Measurements from ENCODE around the gene GPRC5B. TPM values are rescaled to one million over a fixed set of nuclear protein-coding genes. Genes with fewer than 3 reads are reported as not detected.

Gene GPRC5B
- total RNA-seq, 3 donors from 2014 or later, result 16.3 to 26.6 (median 20.3) TPM

DNA sequence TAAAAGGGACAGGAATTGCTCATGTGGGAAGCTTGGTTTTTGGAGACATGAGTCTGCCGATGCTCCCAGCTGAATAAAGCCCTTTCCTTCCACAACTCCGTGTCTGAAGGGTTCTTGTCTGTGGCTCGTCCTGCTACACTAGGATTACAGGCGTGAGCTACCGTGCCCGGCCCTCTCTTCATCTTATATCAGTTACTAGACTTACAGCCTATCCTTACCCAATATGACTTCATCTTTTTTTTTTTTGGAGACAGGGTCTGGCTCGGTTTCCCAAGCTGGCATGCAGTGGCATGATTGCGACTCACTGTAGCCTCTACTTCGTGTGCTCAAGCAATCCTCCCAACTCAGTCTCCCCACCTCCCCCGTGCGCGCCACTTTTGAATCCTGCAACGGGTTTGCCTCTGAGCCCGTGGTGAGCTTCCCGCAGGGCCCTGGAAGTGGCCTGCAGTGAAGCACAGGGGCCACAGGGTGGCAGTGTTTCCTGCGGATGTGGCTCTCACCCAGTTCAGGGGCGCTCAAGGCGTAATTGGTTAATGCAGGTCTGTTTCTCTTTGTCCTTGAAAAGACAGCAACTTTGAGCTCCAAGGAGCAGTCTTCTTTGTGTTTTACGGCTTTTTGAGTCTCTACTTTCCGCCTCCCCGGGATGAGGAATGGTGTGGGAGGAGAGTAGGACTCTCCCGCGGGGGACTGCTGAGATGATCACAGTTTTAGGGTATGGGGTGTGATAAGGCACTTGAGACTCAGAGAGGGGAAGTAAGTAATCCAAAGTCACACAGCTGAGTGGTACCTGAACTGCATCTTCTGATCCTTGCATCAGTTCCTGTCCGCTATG is 22.7 kb upstream of the GPRC5B start:
- TF ChIP-seq, protein P1, sequence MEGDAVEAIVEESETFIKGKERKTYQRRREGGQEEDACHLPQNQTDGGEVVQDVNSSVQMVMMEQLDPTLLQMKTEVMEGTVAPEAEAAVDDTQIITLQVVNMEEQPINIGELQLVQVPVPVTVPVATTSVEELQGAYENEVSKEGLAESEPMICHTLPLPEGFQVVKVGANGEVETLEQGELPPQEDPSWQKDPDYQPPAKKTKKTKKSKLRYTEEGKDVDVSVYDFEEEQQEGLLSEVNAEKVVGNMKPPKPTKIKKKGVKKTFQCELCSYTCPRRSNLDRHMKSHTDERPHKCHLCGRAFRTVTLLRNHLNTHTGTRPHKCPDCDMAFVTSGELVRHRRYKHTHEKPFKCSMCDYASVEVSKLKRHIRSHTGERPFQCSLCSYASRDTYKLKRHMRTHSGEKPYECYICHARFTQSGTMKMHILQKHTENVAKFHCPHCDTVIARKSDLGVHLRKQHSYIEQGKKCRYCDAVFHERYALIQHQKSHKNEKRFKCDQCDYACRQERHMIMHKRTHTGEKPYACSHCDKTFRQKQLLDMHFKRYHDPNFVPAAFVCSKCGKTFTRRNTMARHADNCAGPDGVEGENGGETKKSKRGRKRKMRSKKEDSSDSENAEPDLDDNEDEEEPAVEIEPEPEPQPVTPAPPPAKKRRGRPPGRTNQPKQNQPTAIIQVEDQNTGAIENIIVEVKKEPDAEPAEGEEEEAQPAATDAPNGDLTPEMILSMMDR (IDR thresholded peaks at IDR 0.05), result peak; percentile 37 to 90 (median 83)
- no peak for TF ChIP-seq POLR2AphosphoS5 (IDR thresholded peaks at IDR 0.05)
- no peak for TF ChIP-seq POLR2A (IDR thresholded peaks at IDR 0.05)
- Histone ChIP-seq H3K27ac (no peak overlapping the region), H3K4me1 (no peaks in the 10 kb centered on the region), H3K27me3 (no peaks in the 10 kb centered on the region), H3K4me3 (peak overlapping the region in 1 of 3 donors; percentile 31), H3K9me3 (no peaks in the 10 kb centered on the region), H3K36me3 (no peaks in the 10 kb centered on the region)
- DNase-seq (ENCODE audit: low spot score in 2 of 2), result peak in 1 of 2 donors; percentile 29
- intact Hi-C loops (cut with DNase I; ENCODE audit: low total_unique reads), result no loop called here

DNA sequence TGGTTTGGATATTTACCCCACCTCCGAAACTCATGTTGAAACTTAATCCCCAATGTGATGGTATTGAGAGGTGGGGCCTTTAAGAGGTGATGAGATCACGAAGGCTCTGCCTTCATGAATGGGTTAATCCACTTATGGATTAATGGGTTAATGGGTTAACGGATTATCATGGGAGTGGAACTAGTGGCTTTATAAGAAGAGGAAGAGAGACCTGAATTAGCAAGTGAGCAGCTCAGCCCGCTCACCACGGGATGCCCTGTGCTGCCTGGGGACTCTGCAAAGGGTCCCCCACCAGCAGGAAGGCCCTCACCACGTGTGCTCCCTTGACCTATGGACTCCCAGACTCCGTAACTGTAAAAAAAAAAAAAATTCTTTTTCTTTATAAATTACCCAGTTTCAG is 16.5 kb upstream of the GPRC5B start:
- H3K27ac ChIP-seq, result no peak overlapping the region
- no peaks in the 10 kb centered on the region for H3K4me1 ChIP-seq
- no peaks in the 10 kb centered on the region for H3K36me3 ChIP-seq
- H3K9me3 ChIP-seq, result no peaks in the 10 kb centered on the region
- DNase-seq (ENCODE audit: low spot score in 2 of 2), result no peak
- no peak overlapping the region for H3K4me3 ChIP-seq
- no peak for TF ChIP-seq POLR2A (IDR thresholded peaks at IDR 0.05)
- TF ChIP-seq POLR2AphosphoS5 (IDR thresholded peaks at IDR 0.05), result no peak
- TF ChIP-seq, protein P1 (IDR thresholded peaks at IDR 0.05), result no peak
- intact Hi-C loops (cut with DNase I; ENCODE audit: low total_unique reads), result no loop called here
- no peaks in the 10 kb centered on the region for H3K27me3 ChIP-seq

DNA sequence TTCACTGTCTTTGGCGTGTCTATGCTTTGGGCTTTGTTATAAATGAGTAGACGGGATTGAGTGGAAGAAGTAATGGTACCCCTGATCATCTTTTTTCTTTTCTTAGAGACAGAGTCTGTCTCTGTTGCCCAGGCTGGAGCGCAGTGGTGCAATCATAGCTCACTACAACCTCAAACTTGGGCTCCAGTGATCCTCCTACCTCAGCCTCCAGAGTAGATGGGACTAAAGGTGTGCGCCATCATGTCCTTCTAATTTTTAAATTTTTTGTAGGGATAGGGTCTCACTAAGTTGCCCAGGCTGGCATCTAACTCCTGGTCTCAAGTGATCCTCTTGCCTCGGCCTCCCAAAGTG is 14.9 kb upstream of the GPRC5B start:
- TF ChIP-seq POLR2A (IDR thresholded peaks at IDR 0.05), result no peak
- TF ChIP-seq POLR2AphosphoS5 (IDR thresholded peaks at IDR 0.05), result no peak
- Histone ChIP-seq H3K4me1 (no peaks in the 10 kb centered on the region), H3K9me3 (no peaks in the 10 kb centered on the region), H3K4me3 (no peak overlapping the region), H3K27me3 (no peaks in the 10 kb centered on the region), H3K36me3 (no peaks in the 10 kb centered on the region), H3K27ac (no peak overlapping the region)
- intact Hi-C loops (cut with DNase I; ENCODE audit: low total_unique reads), result no loop called here
- DNase-seq (ENCODE audit: low spot score in 2 of 2), result no peak

DNA sequence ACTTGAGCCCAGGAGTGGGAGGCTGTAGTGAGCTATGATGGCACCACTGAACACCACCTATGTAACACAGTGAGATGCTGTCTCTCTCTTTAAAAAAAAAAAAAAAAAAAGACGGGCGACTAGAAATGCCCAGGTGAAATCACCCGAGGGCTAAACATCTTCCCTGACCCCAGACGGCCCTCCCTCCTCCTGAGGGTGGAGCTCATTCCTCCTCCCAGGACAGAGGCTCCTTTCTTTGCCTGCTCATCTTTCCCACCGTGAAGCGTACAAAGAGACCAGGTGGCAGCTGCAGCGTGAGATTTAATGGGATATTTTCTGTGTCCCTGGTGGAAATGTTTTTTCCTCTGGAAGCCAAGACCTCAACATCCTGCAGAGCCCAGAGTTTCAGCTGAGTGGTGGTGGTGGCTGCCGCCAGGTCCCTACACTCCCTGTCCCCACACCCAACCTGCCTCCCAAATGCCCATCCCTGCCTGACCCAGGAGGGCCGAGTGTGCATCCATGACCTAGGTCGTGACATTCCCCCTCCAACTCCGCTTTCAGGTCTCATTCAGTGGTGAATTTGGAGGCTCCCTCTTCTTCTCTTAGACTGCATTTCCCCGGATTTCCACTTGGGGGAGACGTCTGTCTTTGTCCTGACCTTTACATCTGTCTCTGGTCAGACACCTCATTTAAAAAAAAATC is 14.4 kb upstream of the GPRC5B start:
- Histone ChIP-seq H3K36me3 (no peaks in the 10 kb centered on the region), H3K27me3 (no peaks in the 10 kb centered on the region), H3K4me1 (no peaks in the 10 kb centered on the region), H3K27ac (no peak overlapping the region), H3K9me3 (no peaks in the 10 kb centered on the region), H3K4me3 (no peak overlapping the region)
- DNase-seq (ENCODE audit: low spot score in 2 of 2), result no peak
- TF ChIP-seq, protein P1 (IDR thresholded peaks at IDR 0.05), result peak; percentile 19 to 81 (median 63)
- no peak for TF ChIP-seq POLR2AphosphoS5 (IDR thresholded peaks at IDR 0.05)
- TF ChIP-seq POLR2A (IDR thresholded peaks at IDR 0.05), result no peak
- intact Hi-C loops (cut with DNase I; ENCODE audit: low total_unique reads), result no loop called here

DNA sequence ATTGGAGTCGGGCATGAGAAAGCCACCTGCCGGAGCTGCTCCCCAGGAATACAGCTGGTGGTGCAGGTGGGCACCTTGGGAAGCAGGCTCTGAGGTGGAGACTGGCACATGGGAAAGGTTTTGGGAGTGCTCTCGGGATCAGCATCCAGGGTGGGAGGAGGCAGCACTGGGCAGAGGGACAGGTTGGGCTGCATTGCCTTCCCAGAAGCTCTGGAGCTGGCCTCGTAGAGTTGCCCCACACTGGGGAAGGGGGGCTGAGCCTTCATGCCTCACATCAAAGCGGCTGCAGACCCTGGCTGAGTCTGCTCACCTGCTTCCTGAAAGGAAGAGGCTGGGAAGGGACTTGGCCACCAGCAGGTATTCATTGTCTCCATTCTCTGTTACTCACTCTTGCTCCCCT is 13.5 kb upstream of the GPRC5B start:
- no peaks in the 10 kb centered on the region for H3K36me3 ChIP-seq
- intact Hi-C loops (cut with DNase I; ENCODE audit: low total_unique reads), result no loop called here
- no peaks in the 10 kb centered on the region for H3K27me3 ChIP-seq
- TF ChIP-seq, protein P1 (IDR thresholded peaks at IDR 0.05), result no peak
- TF ChIP-seq POLR2AphosphoS5 (IDR thresholded peaks at IDR 0.05) (no peak), POLR2A (IDR thresholded peaks at IDR 0.05) (no peak)
- H3K27ac ChIP-seq, result no peak overlapping the region
- no peaks in the 10 kb centered on the region for H3K4me1 ChIP-seq
- H3K4me3 ChIP-seq, result no peak overlapping the region
- no peak for DNase-seq (ENCODE audit: low spot score in 2 of 2)
- H3K9me3 ChIP-seq, result no peaks in the 10 kb centered on the region
